Astrocyte (in vitro differentiated cells and primary cell): ENCODE measurements around the gene CACNA2D1.

Experiments used
- CTCF ChIP-seq: IDR thresholded peaks from 2 replicates; pipeline ENCODE4 v1.5.1; 2011; ENCODE audit warnings: low read depth, mild to moderate bottlenecking, inconsistent platforms, low read length, moderate library complexity; ENCODE audit not compliant: insufficient read depth
- EZH2 ChIP-seq: IDR thresholded peaks from 2 replicates; pipeline ENCODE4 v1.6.1; 2012; ENCODE audit warnings: mild to moderate bottlenecking, low read length, inconsistent platforms; ENCODE audit not compliant: insufficient read depth

GRCh38 chr7:82224529-82224928, 219.0 kb downstream of the CACNA2D1 start:
- TF ChIP-seq CTCF (no peak), EZH2 (no peak)
